ENCODE measurements around the gene DBNDD1.
A peak's percentile ranks its signal among the peaks of the same experiment; 100 is the strongest.

The DBNDD1 gene

DNA sequence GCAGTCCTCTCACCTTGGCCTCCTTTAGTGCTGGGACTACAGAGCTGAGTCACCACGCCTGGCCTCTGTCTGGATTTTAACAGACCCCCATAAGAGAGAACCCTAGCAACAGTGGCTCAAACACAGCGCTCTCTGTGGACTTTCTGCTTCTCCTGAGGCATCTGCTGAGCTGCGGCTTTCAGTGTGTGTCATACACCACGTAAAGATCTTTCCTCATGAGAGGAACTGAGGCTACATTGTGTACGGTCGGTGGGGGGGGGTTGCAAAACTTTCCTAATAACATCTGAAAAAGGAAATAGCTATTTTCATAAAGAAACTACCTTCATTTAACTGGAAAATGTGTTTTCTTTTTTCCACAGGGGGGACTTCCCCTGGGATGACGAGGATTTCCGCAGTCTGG is 37.8 kb downstream of the DBNDD1 start:
- no peak for DNase-seq
- Histone ChIP-seq H3K4me1 (no peaks in the 10 kb centered on the region), H3K27me3 (no peaks in the 10 kb centered on the region), H3K4me3 (no peak overlapping the region), H3K36me3 (peaks cover 54 to 84% (median 73%) of the 10 kb centered on the region in 3 donors), H3K9me3 (no peaks in the 10 kb centered on the region), H3K27ac (no peak overlapping the region)
- intact Hi-C loops (cut with DNase I; ENCODE audit: low total_unique reads): no loop called here
- no peak for TF ChIP-seq CTCF (IDR thresholded peaks at IDR 0.05)

DNA sequence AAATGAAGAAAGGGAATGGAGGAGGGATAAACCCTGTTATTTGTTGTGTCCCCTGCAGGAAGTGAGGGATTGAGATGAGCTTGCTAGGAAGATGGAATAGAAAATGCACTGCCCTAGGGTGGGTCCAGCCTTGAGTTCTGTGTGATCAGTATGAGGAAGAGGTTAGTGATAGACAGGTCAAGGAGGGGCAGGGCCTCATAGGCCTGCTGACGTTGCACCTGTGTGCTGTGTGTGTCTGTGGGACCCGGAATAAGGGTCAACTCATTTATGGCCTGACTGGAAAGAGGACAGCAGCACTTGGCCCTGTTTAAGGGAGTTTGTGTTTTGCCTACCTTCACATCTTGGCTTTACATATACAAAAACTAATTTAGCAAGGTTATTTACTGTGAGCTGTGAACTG is 44.4 kb downstream of the DBNDD1 start:
- no peak for TF ChIP-seq CTCF (IDR thresholded peaks at IDR 0.05)
- Histone ChIP-seq H3K27ac (no peak overlapping the region), H3K4me1 (peaks cover 0 to 31% (median 23%) of the 10 kb centered on the region in 4 donors), H3K4me3 (no peak overlapping the region), H3K27me3 (no peaks in the 10 kb centered on the region), H3K36me3 (peaks cover 3 to 25% (median 18%) of the 10 kb centered on the region in 3 donors), H3K9me3 (no peaks in the 10 kb centered on the region)
- intact Hi-C loops (cut with DNase I; ENCODE audit: low total_unique reads): no loop called here
- no peak for DNase-seq

GRCh38 chr16:89973654-89974335 is 45.5 kb downstream of the DBNDD1 start:
- Histone ChIP-seq H3K4me1 (peaks cover 0 to 31% (median 23%) of the 10 kb centered on the region in 4 donors), H3K27me3 (no peaks in the 10 kb centered on the region), H3K36me3 (peaks cover 2 to 17% (median 9%) of the 10 kb centered on the region in 3 donors), H3K27ac (no peak overlapping the region), H3K4me3 (peak overlapping the region; percentile 62 to 81), H3K9me3 (no peaks in the 10 kb centered on the region)
- intact Hi-C loops (cut with DNase I; ENCODE audit: low total_unique reads): no loop called here
- no peak for DNase-seq
- no peak for TF ChIP-seq CTCF (IDR thresholded peaks at IDR 0.05)

- DNase-seq: no peak
- Histone ChIP-seq H3K4me3 (peak overlapping the region; percentile 62 to 81), H3K4me1 (peaks cover 0 to 31% (median 23%) of the 10 kb centered on the region in 4 donors), H3K36me3 (peaks cover 0 to 11% (median 8%) of the 10 kb centered on the region in 3 donors), H3K9me3 (no peaks in the 10 kb centered on the region), H3K27ac (peak overlapping the region; percentile 84 to 91), H3K27me3 (no peaks in the 10 kb centered on the region)
- intact Hi-C loops (cut with DNase I; ENCODE audit: low total_unique reads): no loop called here
- no peak for TF ChIP-seq CTCF (IDR thresholded peaks at IDR 0.05)
Measured at GRCh38 chr16:89973235-89973634, 46.0 kb downstream of the DBNDD1 start.

DNA sequence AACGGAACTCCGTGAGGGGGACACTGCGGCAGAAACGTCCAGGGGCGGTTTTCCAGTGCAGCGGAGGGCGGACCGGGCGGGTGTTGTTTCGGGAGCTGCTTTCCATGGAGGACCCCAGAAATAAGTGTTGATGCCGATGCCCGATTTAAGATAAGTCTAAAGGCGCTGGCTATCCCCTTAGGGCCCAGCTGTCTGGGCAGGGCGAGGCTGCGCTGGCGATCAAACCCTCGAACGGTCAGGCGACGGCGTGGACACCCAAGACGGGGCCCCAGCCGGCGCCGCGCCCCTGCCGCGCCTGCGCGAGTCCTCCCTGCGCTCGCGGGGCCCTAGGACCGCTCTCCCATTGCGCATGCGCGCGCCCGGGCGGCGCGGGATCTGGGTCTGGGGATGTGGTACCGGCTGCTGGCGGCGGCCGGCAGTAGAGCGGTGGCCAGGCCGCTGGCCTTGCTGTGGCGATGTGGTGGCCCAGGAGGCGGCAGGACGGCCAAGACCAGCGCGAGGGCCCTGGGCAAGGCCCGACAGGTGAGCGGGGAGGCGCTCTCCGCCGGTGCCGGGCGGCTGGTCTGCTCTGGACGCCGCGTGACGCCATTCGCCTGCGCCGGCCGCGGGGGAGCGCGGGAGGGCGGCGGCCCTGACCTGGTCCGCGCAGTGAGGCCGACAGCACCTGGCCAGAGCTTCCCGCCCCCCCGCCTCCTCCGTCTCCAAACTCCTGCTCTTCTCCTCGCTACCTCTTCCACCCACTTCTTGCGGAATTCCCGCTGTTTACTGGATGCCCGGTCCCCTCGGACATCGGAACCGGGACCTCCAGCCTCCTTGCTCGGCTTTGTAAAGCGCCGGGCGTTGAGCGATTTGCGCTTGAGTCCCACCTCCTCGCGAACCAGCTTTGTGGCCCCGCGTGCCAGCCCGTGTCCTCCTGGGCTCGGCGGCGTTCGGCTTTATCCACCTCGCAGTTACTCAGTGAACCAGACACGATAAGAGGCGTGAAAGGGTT is 46.7 kb downstream of the DBNDD1 start:
- Histone ChIP-seq H3K36me3 (peaks cover 0 to 5% (median under 1%) of the 10 kb centered on the region in 3 donors), H3K9me3 (no peaks in the 10 kb centered on the region), H3K4me3 (peak overlapping the region; percentile 62 to 81), H3K27ac (peak overlapping the region; percentile 84 to 91), H3K27me3 (no peaks in the 10 kb centered on the region), H3K4me1 (peaks cover 0 to 31% (median 23%) of the 10 kb centered on the region in 4 donors)
- intact Hi-C loops (cut with DNase I; ENCODE audit: low total_unique reads): no loop called here
- TF ChIP-seq CTCF (IDR thresholded peaks at IDR 0.05): no peak
- peak; percentile 88 to 93 for DNase-seq

All from tibial artery (tissue), 4 donors.